Stimulated activated CD8-positive, alpha-beta memory T cell treated with anti-CD3 and anti-CD28 coated beads, Interleukin-7, amount 100 ng/mL, for 4 hours (primary cell): ENCODE measurements around the gene C13orf46.

Experiments used
- DNase-seq, 2 donors: peaks; one replicate each; pipeline ENCODE4 v3.0.0-alpha.2; 2020; ENCODE audit warnings: low read depth in 2 of 2

C13orf46 gene

DNA sequence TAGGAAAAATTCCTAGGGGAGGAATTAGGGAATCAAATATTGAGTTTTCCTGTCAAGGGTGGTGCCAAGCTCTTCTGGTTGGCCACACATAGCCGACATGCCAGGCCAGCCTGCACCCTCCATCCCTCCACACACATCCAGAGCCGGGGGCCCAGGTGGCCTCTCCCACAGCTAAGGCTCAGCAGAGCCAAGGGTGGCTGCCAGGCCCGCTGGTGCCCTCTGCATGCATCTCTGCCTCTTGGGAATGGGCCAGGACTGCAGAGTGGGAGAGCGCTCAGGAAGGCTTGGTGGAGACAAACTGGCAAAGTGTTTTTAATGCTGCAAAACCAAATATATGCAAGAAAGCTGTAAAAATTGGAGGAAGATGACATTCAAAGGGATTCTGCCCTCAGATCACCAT is 67.3 kb downstream of the C13orf46 start:
- no peak for DNase-seq

DNA sequence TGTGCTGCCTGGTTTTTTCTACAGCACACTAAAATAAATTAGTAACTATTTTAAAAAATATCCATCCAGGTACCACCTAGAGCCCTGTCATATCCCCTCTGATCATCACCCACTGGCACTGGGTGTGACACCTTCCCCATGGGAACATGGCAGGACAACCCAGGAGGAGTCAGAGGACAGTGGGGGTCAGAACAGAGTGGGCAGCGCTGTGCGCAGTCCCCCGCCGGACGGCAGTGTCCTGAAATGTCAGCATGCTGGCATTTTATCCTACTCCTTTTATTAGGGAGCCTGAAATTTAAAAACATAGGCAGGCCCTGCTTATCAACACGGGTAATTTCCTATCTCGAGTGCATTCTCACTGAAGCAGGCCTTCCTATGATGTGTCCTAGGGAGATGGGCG is 67.9 kb downstream of the C13orf46 start:
- DNase-seq: no peak

DNA sequence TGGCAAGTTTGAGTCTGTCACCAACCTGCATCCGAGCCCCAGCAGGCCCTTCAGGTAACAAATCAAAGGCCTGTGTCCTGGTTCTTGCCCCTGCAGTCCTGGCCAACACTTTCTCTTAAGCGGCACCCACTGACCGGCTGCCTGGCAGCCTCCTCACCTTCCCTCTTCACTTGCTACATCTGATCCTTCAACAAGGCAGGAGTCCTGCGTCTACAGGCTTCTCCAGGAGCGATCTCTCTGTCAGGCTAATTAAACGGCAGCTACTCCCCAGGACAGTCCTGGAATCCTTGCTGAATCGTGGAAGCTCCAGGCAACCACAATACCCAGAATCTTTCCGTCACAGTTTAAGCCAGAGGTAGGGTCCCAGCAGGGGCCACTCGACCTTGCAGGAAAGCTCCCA is 68.9 kb downstream of the C13orf46 start:
- no peak for DNase-seq

DNA sequence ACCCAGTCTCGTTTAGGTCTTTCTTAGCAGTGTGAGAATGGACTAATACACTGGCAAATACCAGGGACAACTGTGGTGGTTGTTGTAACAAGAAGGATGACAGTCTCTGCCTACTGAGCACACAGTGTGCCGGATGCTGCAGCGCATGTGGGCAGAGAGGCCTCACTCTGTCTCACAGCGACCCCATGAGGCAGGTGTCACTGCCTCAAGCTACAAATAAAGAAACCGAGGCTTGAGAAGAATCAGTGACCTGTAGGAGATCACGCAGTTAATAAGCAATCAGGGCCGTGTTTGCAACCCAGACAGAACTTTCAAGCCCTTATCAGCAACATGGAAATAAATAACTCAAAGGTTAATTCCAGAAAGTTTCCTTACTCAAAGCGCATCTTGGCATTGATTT is 69.5 kb downstream of the C13orf46 start:
- DNase-seq: no peak

DNA sequence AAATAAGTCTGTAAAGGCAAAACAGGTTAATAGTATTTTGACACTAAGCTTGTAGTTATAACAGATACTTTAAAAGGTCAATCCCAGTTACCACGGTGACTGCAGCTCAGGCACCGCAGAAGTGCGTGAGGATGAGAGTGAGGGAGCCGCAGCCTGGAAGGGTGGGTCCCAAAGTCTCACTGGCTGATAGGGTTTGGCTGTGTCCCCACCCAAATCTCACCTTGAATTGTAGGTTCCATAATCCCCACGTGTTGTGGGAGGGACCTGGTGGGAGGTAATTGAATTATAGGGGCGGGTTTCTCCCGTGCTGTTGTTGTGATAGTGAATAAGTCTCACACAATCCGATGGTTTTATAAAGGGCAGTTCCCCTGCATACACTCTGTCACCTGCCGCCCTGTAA is 70.0 kb downstream of the C13orf46 start:
- no peak for DNase-seq
